MG63 (cell line): ENCODE data around the gene PIP5KL1. TPM values are rescaled to one million over a fixed set of nuclear protein-coding genes. Genes with fewer than 3 reads are reported as not detected.

Experiments
- DNase-seq: peaks from one replicate; pipeline ENCODE4 v3.0.0-alpha.2; 2020
- H3K27me3 ChIP-seq: fragments of 250-450 bp; sonication (Bioruptor Pico); 2 replicates; pipeline ENCODE4 v1.5.1; 2020; ENCODE audit warnings: mild to moderate bottlenecking, moderate library complexity
- H3K36me3 ChIP-seq: fragments of 250-450 bp; sonication (Bioruptor Pico); 2 replicates; pipeline ENCODE4 v1.5.1; 2020; ENCODE audit warnings: mild to moderate bottlenecking, moderate library complexity
- H3K4me3 ChIP-seq: fragments of 250-450 bp; sonication (Bioruptor Pico); 2 replicates; pipeline ENCODE4 v1.5.1; 2020; ENCODE audit warnings: mild to moderate bottlenecking, moderate library complexity
- H3K9me3 ChIP-seq: fragments of 250-450 bp; sonication (Bioruptor Pico); 2 replicates; pipeline ENCODE4 v1.5.1; 2020; ENCODE audit warnings: mild to moderate bottlenecking, moderate library complexity
- total RNA-seq: library from RNA; depleted of rRNA; stranded (reverse); fragments of >200 nt; shearing (Covaris generic); gene quantifications from 2 replicates; pipeline ENCODE4 v1.2.3, GENCODE V29; 2014; ENCODE audit warnings: low replicate concordance

Gene PIP5KL1
- total RNA-seq, 1 experiment from 2014 or later, result 0.13 TPM

GRCh38 chr9:127915801-127916719 is 14.5 kb downstream of the PIP5KL1 start:
- Histone ChIP-seq H3K27me3 (no peaks in the 10 kb centered on the region), H3K9me3 (no peaks in the 10 kb centered on the region), H3K4me3 (peak overlapping the region; percentile 75), H3K36me3 (peaks cover 7% of the 10 kb centered on the region)
- DNase-seq, result no peak

DNA sequence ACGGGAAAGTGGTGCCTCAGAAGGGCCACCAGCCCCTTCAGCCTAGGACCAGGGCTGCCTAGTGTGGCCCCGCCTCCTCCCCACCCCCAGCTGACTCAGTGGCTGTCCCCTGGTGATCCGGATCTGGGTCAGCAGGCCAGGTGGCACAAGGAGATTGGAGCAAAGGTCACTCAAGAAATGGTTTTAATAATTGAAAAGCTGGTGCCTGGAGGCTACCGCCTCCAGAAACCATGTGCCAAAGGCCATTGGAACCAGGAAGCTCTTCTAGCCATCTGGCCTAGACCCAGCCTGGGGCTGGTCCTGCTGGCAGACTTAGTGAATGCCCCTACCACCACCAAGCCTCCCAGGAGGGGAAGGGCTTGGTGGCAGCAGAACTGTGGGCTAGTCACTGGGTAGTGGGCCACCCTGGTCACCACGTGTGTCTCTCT is 15.2 kb downstream of the PIP5KL1 start:
- DNase-seq, result peak; percentile 33
- peaks cover 10% of the 10 kb centered on the region for H3K36me3 ChIP-seq
- H3K4me3 ChIP-seq, result no peak overlapping the region
- H3K9me3 ChIP-seq, result no peaks in the 10 kb centered on the region
- H3K27me3 ChIP-seq, result no peaks in the 10 kb centered on the region

DNA sequence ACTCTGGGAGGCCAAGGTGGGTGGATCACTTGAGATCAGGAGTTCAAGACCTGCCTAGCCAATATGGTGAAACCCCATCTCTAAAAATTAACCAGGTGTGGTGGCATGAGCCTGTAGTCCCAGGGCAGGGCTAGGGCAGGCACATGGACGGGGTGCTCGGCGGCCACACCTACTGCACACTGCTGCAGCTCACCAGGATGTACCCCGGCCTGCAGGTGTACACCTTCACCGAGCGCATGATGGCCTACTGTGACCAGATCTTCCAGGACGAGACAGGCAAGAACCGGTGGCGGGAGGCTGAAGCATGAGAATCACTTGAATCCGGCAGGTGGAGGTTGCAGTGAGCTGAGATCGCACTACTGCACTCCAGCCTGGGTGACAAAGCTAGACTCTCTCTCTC is 16.9 kb downstream of the PIP5KL1 start:
- Histone ChIP-seq H3K27me3 (no peaks in the 10 kb centered on the region), H3K9me3 (no peaks in the 10 kb centered on the region), H3K36me3 (peaks cover 13% of the 10 kb centered on the region), H3K4me3 (no peak overlapping the region)
- DNase-seq, result no peak

GRCh38 chr9:127912882-127913281 is 17.7 kb downstream of the PIP5KL1 start:
- H3K36me3 ChIP-seq, result peaks cover 13% of the 10 kb centered on the region
- H3K27me3 ChIP-seq, result no peaks in the 10 kb centered on the region
- no peak for DNase-seq

GRCh38 chr9:127912296-127912695 is 18.3 kb downstream of the PIP5KL1 start:
- H3K36me3 ChIP-seq, result peaks cover 13% of the 10 kb centered on the region
- H3K27me3 ChIP-seq, result no peaks in the 10 kb centered on the region
- H3K9me3 ChIP-seq, result no peaks in the 10 kb centered on the region
- no peak overlapping the region for H3K4me3 ChIP-seq
- no peak for DNase-seq

More at GRCh38 chr9:127912882-127913281, 17.7 kb downstream of the PIP5KL1 start:
- H3K4me3 ChIP-seq, result no peak overlapping the region
- H3K9me3 ChIP-seq, result no peaks in the 10 kb centered on the region

GRCh38 chr9:127910613-127911205 is 19.9 kb downstream of the PIP5KL1 start:
- DNase-seq, result peak; percentile 36
- no peaks in the 10 kb centered on the region for H3K9me3 ChIP-seq
- H3K27me3 ChIP-seq, result no peaks in the 10 kb centered on the region
- H3K4me3 ChIP-seq, result no peak overlapping the region
- peaks cover 13% of the 10 kb centered on the region for H3K36me3 ChIP-seq

DNA sequence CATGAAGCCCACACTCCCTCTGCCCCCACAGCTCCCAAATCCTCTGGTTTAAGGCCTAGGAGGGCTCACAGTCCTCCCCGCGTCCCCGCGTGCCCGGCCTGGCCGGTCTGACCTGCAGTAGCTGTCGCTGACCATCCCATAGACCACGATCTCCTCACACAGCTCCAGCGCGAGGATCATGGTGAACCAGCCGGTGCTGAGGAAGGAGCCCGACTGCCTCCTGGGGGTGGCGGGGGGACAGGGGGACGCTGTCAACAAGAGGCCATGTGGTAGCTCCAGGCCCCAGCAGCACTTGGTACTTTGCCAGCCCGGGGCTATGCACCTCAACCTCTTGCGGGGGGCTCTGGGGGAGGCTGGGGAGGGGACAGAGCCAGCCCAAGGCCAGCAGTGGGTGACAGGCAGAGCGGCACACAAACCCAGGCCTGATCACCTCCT is 20.7 kb downstream of the PIP5KL1 start:
- H3K27me3 ChIP-seq, result no peaks in the 10 kb centered on the region
- H3K4me3 ChIP-seq, result no peak overlapping the region
- H3K36me3 ChIP-seq, result peaks cover 13% of the 10 kb centered on the region
- no peak for DNase-seq
- H3K9me3 ChIP-seq, result no peaks in the 10 kb centered on the region

DNA sequence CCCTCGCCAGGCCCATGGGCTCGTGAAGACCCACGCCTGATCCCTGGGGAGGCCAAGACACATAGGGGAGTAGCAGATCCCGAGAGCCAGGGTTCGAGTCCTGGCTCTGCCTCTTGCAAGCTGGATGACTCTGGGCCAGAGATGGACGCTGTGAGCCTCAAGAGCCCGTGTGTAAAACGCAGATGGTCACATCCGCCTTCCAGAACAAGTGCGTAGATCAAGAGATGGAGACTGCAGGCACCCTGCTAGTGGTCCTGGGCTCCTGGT is 22.0 kb downstream of the PIP5KL1 start:
- no peaks in the 10 kb centered on the region for H3K27me3 ChIP-seq
- no peaks in the 10 kb centered on the region for H3K9me3 ChIP-seq

DNA sequence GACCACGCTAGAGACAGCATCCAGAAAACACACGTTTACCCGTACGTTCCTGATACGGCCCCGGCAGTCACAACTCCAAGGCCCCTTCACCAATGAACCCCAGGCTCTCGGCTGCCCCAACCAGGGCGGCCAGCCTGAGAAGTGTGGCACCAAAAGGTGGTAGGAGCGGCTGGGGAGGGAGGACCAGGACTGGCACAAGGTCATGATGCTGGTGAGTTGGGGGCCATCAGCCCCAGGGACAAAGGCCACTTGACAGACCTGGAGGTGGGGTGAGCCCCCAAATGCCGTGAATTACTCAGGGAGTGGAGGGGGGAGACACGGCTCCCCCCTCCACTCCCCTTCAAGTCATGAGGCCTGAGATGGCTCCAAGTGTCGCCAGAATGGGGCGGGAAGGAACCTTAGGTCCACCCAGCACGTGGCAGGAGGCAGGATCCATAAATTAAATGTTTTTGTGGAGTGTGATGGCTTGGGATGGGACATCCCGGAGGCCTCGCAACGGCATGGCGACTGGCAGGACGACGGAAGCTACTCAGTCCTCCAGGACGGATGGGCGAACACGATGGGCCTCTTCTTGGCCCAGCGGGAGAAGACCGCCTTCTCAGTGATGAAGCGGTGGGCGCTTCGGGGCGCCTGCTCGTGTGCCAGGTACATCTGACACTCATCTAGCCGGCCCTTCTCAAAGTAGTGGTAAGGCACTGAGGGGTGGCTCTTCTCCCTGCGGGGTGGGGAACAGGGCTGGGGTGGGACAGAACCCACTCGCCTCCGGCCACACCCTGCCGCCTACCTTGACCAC is 22.5 kb downstream of the PIP5KL1 start:
- H3K9me3 ChIP-seq, result no peaks in the 10 kb centered on the region
- no peak overlapping the region for H3K4me3 ChIP-seq
- peaks cover 8% of the 10 kb centered on the region for H3K36me3 ChIP-seq
- DNase-seq, result no peak
- H3K27me3 ChIP-seq, result no peaks in the 10 kb centered on the region

More for the DNA sequence above, 22.0 kb downstream of the PIP5KL1 start:
- Histone ChIP-seq H3K36me3 (peaks cover 11% of the 10 kb centered on the region), H3K4me3 (no peak overlapping the region)
- DNase-seq, result no peak

DNA sequence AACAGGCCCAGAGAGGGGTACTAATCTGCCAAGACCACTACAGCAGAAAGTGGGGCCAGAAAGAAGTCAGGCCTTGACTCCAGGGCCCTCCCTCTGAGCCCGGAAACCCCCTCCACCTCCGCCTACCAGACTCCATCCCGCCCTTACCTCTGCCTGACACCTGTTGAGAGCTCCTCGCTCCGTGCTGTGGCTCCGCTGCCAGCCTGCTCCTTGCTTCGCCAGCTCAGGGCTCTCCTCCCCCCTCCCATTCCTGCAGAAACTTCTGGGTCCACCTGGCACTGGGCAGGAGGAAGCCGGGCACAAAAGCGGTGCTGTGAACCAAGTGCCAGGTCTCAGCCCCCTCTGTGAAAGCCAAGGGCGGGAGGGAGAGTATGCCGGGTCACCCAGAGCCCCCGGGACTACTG is 24.8 kb downstream of the PIP5KL1 start:
- Histone ChIP-seq H3K4me3 (no peak overlapping the region), H3K9me3 (no peaks in the 10 kb centered on the region), H3K36me3 (peaks cover 5% of the 10 kb centered on the region), H3K27me3 (no peaks in the 10 kb centered on the region)
- DNase-seq, result no peak

DNA sequence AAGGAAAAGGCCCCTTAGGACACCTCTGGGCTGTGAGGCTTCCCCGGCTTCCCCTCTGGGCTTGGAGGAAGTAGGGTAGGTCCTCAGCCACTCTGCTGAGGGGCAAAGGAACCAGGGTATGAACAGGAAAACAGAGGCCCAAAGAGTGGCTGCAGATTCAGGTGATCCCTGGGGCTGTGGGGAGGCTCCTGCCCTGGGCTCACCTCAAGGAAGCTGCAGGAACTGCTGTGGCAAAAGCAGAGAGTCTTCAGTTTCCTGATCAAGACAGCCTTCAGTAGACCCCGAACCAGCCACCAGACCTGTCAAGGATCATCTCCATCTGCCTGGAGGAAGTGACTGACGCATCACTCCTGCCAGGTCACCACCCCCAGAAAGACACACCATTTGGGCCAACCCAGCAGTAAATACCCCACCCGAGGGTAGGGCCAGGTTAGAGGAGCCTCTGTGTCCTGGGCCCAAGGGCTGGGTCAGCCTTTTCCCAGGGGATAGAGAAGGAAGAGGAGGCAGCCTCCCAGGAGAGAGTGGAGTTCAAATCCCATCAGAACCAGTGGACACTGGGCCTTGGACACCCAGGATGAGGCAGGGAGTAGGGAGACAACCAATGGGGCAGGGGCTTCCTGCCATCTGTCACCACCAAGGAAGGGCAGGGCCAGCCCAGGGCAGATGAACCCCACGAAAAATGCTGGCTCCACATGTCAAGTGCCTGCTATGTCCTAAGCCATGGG is 25.4 kb downstream of the PIP5KL1 start:
- Histone ChIP-seq H3K9me3 (no peaks in the 10 kb centered on the region), H3K4me3 (no peak overlapping the region), H3K36me3 (peaks cover 3% of the 10 kb centered on the region), H3K27me3 (no peaks in the 10 kb centered on the region)
- no peak for DNase-seq

DNA sequence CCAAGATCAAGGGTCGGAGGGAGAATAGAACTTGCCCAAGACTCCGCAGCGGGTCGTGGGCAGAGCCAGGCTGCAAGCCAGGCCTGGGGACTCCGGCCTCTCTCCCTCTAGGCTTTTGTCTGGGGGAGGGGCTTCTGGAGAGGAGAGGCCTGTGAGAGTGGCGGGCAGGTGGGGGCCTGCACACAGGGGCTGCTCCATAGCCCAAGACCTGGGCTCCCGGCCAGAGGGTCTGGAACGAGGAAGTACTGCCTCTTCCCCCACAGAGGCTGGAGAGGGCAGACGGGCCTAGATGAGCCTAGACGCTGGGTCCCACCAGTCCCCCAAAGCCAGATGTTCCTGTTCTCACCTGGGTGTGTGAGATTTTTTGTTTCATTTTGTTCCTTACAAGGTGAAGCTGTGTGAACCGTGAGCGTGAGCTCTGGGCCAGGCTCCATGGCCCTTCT is 26.0 kb downstream of the PIP5KL1 start:
- DNase-seq, result no peak
- Histone ChIP-seq H3K27me3 (no peaks in the 10 kb centered on the region), H3K4me3 (no peak overlapping the region), H3K36me3 (no peaks in the 10 kb centered on the region; the same call in none of the 2 replicates), H3K9me3 (no peaks in the 10 kb centered on the region)

DNA sequence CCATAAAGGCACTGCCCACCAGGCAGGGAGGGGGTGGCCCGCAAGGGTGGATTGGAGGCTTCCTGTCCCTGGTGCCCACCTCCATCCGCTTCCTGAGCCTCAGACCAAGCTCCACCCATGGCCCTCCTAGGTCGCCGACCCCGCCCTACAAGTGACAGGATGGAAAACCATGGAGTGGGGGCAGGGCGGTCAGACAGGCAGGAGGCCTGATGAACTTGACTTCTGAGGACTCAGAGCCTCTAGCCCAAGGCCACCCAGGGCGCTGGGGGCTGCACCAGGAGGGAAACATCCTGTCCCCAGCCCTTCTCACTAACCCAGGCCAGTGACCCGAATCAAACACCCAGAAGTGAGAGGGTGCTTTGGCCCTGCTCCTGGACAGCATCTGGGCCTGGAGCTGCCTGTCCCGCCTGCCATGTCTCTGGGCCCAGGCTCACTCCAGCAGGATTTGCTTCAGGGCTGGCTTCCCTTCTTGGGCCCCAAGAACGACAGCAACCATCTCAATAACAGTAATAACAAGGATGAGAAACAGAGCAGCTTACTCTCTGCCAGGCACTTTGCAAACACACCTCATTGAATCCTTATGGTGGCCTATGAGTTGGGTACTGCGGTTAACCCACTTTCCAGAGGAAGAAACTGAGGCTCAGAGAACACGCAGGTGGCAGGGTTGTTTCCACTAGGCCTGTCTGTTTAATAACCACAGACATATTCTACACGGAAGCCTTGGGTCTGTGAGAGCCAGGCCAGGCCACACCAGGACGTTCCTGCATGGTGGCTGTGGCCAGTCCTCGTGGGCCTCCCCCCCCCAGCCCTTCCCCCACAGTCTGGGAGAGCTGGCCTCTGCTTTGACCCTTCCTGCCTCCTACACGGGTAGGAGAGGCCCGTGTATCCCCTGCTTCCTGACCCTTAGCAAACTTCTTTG is 26.8 kb downstream of the PIP5KL1 start:
- Histone ChIP-seq H3K9me3 (no peaks in the 10 kb centered on the region), H3K4me3 (no peak overlapping the region), H3K36me3 (no peaks in the 10 kb centered on the region; the same call in 1 of the 2 replicates), H3K27me3 (no peaks in the 10 kb centered on the region)
- no peak for DNase-seq

DNA sequence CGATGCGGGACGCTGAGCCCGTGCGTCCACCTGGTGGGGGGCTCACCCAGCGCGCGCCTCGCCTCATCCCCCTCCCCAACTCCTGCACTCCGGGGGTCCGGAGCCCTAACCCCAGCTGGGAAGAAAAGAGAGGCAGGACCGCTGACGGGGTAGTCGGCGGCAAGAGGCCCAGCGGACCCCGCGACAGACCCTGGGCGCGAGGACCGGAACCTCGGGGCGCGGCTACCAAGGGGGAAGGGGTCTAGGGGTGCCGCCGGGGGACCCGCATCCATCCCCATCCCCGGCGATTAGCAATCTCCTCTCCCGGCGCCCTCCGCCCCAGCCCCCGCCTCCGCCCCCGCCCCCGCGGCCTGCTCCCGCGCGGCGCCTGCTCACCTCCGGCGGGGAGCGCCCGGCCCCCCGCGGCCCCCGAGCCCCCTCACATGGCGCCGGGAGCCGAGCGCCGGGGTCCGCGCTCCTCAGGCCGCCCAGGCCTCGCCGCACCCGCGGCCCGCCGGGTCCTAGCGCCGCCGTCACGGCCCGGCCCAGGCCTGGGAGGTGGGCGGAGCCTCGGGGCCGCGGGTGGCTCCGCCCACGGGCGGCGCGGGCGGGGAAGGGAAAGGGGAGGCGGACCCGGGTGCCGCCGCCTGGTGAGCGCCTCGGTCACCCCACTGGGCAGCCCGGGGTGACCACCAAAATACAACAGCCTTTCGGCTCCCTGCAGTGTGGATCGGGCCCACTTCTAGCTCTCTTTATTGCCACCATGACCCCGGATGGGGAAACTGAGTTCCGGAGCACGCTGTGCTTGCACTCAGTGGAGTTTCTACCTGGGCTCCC is 31.2 kb downstream of the PIP5KL1 start, which contains the start of gene ST6GALNAC6:
ST6GALNAC6 (minus strand) TSS at position 476 of the 816 bp plus-strand sequence. CDS start 1,622 bp downstream, outside the sequence.
- Histone ChIP-seq H3K27me3 (no peaks in the 10 kb centered on the region), H3K9me3 (peaks cover 17% of the 10 kb centered on the region), H3K36me3 (peaks cover 36% of the 10 kb centered on the region), H3K4me3 (peak within 1 kb of the TSS; percentile 91)
- peak; percentile 77 for DNase-seq
